Measurements from ENCODE around the gene PARS2. TPM values are rescaled to one million over a fixed set of nuclear protein-coding genes. Genes with fewer than 3 reads are reported as not detected.

PARS2 gene
- total and polyA plus RNA-seq, 2 of the 4 experiments (the other 2 are of a cell fraction), result 3.4 to 6.3 TPM

- H2AFZ ChIP-seq (replicated peaks; ENCODE audit: low read length, poor library complexity), result peak overlapping the region; percentile 94
- H3K9me3 ChIP-seq (ENCODE audit: control insufficient read depth, insufficient read depth, low read length), result no peaks in the 10 kb centered on the region
- no TSS peak for BruUV-seq (replicated peaks)
- H3K9ac ChIP-seq (ENCODE audit: low read depth, low read length), result peak overlapping the region; percentile 55; the same call in 1 of the 2 replicates
- intact Hi-C loops (cut with micrococcal nuclease) (no loop called here), in situ Hi-C loops (cut with MboI; ENCODE audit: low sequenced_read_pairs) (no loop called here), dilution Hi-C loops (cut with HindIII; ENCODE audit: low sequenced_read_pairs, unreplicated experiment) (no loop called here)
- no peaks in the 10 kb centered on the region for H3K4me1 ChIP-seq (ENCODE audit: control insufficient read depth, insufficient read depth, low read length)
- peak overlapping the region; percentile 72 for H2BK120ac ChIP-seq (ENCODE audit: low read depth, low read length)
- TF ChIP-seq NFE2L2 (IDR thresholded peaks at IDR 0.05; ENCODE audit: low read depth, low read length), result no peak
- TF ChIP-seq RCOR1 (IDR thresholded peaks at IDR 0.05; ENCODE audit: insufficient replicate concordance, low read length), result no peak
- no peak for TF ChIP-seq POLR2A (IDR thresholded peaks at IDR 0.05; ENCODE audit: low read depth, low read length)
- no peak for TF ChIP-seq ELK1 (IDR thresholded peaks at IDR 0.05; ENCODE audit: borderline replicate concordance, low read depth, low read length)
- no peak for TF ChIP-seq MXI1 (IDR thresholded peaks at IDR 0.05; ENCODE audit: borderline replicate concordance, low read depth, low read length)
- TF ChIP-seq CHD1 (IDR thresholded peaks at IDR 0.05; ENCODE audit: low read depth, low read length), result no peak
- TF ChIP-seq FOS (IDR thresholded peaks at IDR 0.05; ENCODE audit: low read depth, low read length), result no peak
- peak overlapping the region; percentile 80 for H2AK9ac ChIP-seq (replicated peaks; ENCODE audit: low read depth, low read length, poor library complexity)
- peaks cover 7% of the 10 kb centered on the region; the same call in 1 of the 2 replicates for H3K27me3 ChIP-seq (ENCODE audit: control insufficient read depth, insufficient read depth, low read length)
- H3K36me3 ChIP-seq (ENCODE audit: control insufficient read depth, insufficient read depth, low read length), result peaks cover 3% of the 10 kb centered on the region; the same call in 1 of the 2 replicates
- H3K79me1 ChIP-seq (ENCODE audit: low read depth in 1 of 2, low read length in 2 of 2), result peaks cover 9 to 29% of the 10 kb centered on the region in 2 experiments
- 0 out of 2 replicates have a peak, but pooled peaks cover 6% of the 10 kb centered on the region for H3K9me1 ChIP-seq (ENCODE audit: insufficient read depth, low read length)
- peak overlapping the region; percentile 69 for H4K91ac ChIP-seq (ENCODE audit: insufficient read depth, low read depth, low read length)
- H2BK20ac ChIP-seq (ENCODE audit: low read depth, low read length), result peak overlapping the region; percentile 21; the same call in 1 of the 2 replicates
- peak overlapping the region; percentile 84 for H3K4me2 ChIP-seq (ENCODE audit: low read depth, low read length)
- H3K4me3 ChIP-seq (ENCODE audit: insufficient read depth, low read depth, low read length), result peak overlapping the region; percentile 86
- H3K4ac ChIP-seq (ENCODE audit: low read depth, low read length), result peak overlapping the region; percentile 93
- 90% methylated on average over 5 of the region's 7 CpGs; no CpG with 5 or more reads in 1 of the 2 experiments for WGBS, 2 experiments (ENCODE audit: extremely low coverage in 2 of 2, insufficient read length in 1 of 2)
- H3K56ac ChIP-seq (ENCODE audit: extremely low read depth, insufficient read depth, low read length), result peak overlapping the region; percentile 46; the same call in 1 of the 2 replicates
- peak overlapping the region; percentile 82 for H4K5ac ChIP-seq (ENCODE audit: low read depth, low read length)
- H2BK5ac ChIP-seq (ENCODE audit: low read depth, low read length, poor library complexity, severe bottlenecking), result no peak overlapping the region
- DNase-seq (no peak), ATAC-seq (ENCODE audit: low read depth) (no peak)
- no peak overlapping the region for H3K18ac ChIP-seq (ENCODE audit: low read depth, low read length)
- H3K27ac ChIP-seq (ENCODE audit: insufficient read depth, low read length), result no peak overlapping the region
- ChIA-PET POLR2A (ENCODE audit: unreplicated experiment) (no interaction called here), CTCF (no interaction called here)
- H3K14ac ChIP-seq (replicated peaks; ENCODE audit: low read depth, low read length), result peak overlapping the region; percentile 84
- H2BK15ac ChIP-seq (ENCODE audit: low read depth, low read length), result peak overlapping the region; percentile 65; the same call in 1 of the 3 replicates
- no peak overlapping the region; the same call in 1 of the 2 replicates for H2AK5ac ChIP-seq (ENCODE audit: low read depth, low read length)
- no peaks in the 10 kb centered on the region for H4K20me1 ChIP-seq (ENCODE audit: insufficient read depth, low read length)
- H4K8ac ChIP-seq (ENCODE audit: low read depth in 2 of 2, low read length in 2 of 2), result peak overlapping the region; percentile 97 to 98
- peak overlapping the region; percentile 44; the same call in 1 of the 2 replicates for H3K23ac ChIP-seq (ENCODE audit: low read depth, low read length)
Measured at GRCh38 chr1:54714881-54715492, 49.3 kb downstream of the PARS2 start.
